Breast epithelium (tissue), 3 donors: ENCODE data around the gene BMP2K.

Experiments used
- CTCF ChIP-seq, 3 donors: fragments of 450-650 bp; IDR thresholded peaks; one replicate each; pipeline ENCODE4 v1.5.1; 2016 to 2017; ENCODE audit warnings: antibody characterized with exemption in 3 of 3, mild to moderate bottlenecking in 3 of 3, moderate library complexity in 3 of 3
- POLR2A ChIP-seq: fragments of 450-650 bp; IDR thresholded peaks from one replicate; pipeline ENCODE4 v1.6.1; 2016; ENCODE audit warnings: antibody characterized with exemption, mild to moderate bottlenecking, moderate library complexity
- POLR2AphosphoS5 ChIP-seq, 3 donors: sonication (generic); formaldehyde crosslinking; IDR thresholded peaks; one replicate each; pipeline ENCODE4 v1.6.1; 2017; ENCODE audit warnings: antibody characterized with exemption in 3 of 3

- TF ChIP-seq CTCF (IDR thresholded peaks at IDR 0.05) = no peak
- TF ChIP-seq POLR2A = no peak
- no peak for TF ChIP-seq POLR2AphosphoS5 (IDR thresholded peaks at IDR 0.05)
These were observed 41.5 kb upstream of the BMP2K start for GRCh38 chr4:78734441-78735162.
